IPS DF 6.9 (cell line): ENCODE results near the gene RALB.
"Not testable (repeated sequence)": the region's sequence is repeated elsewhere in the genome, so short reads cannot be mapped to it uniquely, and the experiment has no call there.

Source experiments
- DNase-seq: peaks from one replicate; pipeline ENCODE4 v3.0.0-alpha.2; 2013; ENCODE audit warnings: low read depth, low spot score
- H3K27ac ChIP-seq: one replicate; pipeline ENCODE4 v1.5.1; 2013; ENCODE audit warnings: low read length, control low read depth
- H3K27me3 ChIP-seq: 2 replicates; pipeline ENCODE4 v1.6.1; 2013; ENCODE audit warnings: mild to moderate bottlenecking, low read length; ENCODE audit not compliant: control insufficient read depth, insufficient read depth
- H3K36me3 ChIP-seq: 2 replicates; pipeline ENCODE4 v1.6.1; 2013; ENCODE audit warnings: low read length; ENCODE audit not compliant: control insufficient read depth, insufficient read depth
- H3K4me1 ChIP-seq: 2 replicates; pipeline ENCODE4 v1.6.1; 2013; ENCODE audit warnings: low read length; ENCODE audit not compliant: control insufficient read depth, insufficient read depth
- H3K4me3 ChIP-seq: 2 replicates; pipeline ENCODE4 v1.5.1; 2013; ENCODE audit warnings: mild to moderate bottlenecking, low read length
- H3K9me3 ChIP-seq: 2 replicates; pipeline ENCODE4 v1.6.1; 2013; ENCODE audit warnings: low read length, inconsistent platforms; ENCODE audit not compliant: control insufficient read depth, insufficient read depth
- WGBS: extraction: QIAGEN DNeasy Blood & Tissue Kit; methylation state at CpG from one replicate; pipeline ENCODE4 v1.1.7; 2013; ENCODE audit warnings: mixed read lengths, missing lambda C conversion rate; ENCODE audit not compliant: insufficient read length, insufficient coverage; 5-methylcytosine and 5-hydroxymethylcytosine counted together

The RALB gene

DNA sequence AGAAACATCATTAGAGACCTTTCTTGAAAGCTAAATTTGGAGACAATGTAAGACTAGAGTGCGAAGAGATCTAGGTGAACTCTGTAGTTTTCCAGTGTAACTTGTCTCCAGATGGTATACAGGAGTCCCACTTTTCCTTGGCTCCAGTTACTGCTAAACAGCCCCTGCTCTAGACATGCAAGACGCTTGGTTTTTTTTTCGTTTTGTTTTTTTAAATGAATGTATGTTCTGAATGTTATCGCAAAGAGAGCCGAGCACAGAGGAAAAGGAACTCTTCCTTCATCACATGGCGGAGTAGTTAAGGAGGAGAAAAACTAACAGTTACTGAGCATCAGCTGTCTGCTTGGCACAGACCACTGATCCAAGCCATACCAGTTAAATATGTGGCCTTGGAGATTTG is 2.4 kb downstream of the RALB start:
- DNase-seq, result no peak
- no peak overlapping the region for H3K4me3 ChIP-seq
- no peaks in the 10 kb centered on the region for H3K9me3 ChIP-seq
- 0 out of 2 replicates have a peak, but pooled peaks cover 2% of the 10 kb centered on the region for H3K4me1 ChIP-seq
- H3K27ac ChIP-seq, result no peak overlapping the region
- H3K36me3 ChIP-seq, result no peaks in the 10 kb centered on the region
- WGBS, result no CpG with 5 or more reads among the region's 6 CpGs
- peaks cover 10% of the 10 kb centered on the region; the same call in 1 of the 2 replicates for H3K27me3 ChIP-seq

DNA sequence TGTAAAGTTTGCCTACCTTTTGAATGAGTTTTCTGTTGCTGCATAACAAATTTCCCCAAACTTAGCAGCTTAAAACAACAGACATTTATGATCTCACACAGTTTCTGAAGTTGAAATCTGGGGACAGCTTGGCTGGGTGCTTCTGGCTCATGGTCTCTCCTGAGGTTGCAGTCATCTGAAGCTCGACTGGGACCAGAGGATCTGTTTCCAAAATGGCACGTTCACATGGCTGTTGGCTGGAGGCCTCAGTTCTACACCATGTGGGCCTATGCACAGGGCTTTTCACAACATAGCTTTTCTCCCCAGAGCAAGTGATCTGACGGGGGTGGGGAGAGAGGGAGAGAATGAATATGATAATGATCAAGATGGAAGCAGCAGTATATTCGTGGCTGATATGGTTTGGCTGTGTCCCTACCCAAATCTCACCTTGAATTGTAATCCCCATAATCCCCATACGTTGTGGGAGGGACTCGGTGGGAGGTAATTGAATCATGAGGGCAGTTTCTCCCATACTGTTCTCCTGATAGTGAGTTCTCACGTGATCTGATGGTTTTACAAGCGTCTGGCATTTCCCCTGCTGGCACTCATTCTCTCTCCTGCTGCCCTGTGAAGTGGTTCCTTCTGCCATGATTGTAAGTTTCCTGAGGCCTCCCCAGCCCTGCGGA is 3.5 kb downstream of the RALB start:
- H3K4me1 ChIP-seq, result 0 out of 2 replicates have a peak, but pooled peaks cover 2% of the 10 kb centered on the region
- no peaks in the 10 kb centered on the region for H3K9me3 ChIP-seq
- H3K4me3 ChIP-seq, result no peak overlapping the region
- DNase-seq, result no peak
- H3K27me3 ChIP-seq, result peaks cover 8% of the 10 kb centered on the region; the same call in 1 of the 2 replicates
- no CpG with 5 or more reads among the region's 9 CpGs for WGBS
- H3K36me3 ChIP-seq, result no peaks in the 10 kb centered on the region
- H3K27ac ChIP-seq, result no peak overlapping the region

DNA sequence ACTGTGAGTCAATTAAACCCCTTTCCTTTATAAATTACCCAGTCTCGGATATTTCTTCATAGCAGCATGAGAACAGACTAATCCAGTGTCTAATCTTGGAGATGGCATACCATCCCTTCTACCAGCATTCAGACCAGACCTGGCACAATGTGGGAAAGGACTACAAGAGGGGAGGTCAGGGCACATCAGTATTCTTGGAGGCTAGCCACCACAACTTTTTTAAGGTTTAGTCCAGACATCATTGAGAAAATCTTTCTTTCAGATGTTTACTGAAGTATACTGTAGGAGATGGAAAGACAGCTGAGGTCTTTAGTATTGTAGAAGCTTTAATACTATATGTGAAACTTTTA is 4.0 kb downstream of the RALB start:
- peaks cover 5% of the 10 kb centered on the region; the same call in 1 of the 2 replicates for H3K27me3 ChIP-seq
- H3K9me3 ChIP-seq, result no peaks in the 10 kb centered on the region
- no peak for DNase-seq
- no CpG with 5 or more reads among the region's 1 CpG for WGBS
- no peaks in the 10 kb centered on the region for H3K36me3 ChIP-seq
- H3K4me3 ChIP-seq, result no peak overlapping the region
- no peak overlapping the region for H3K27ac ChIP-seq
- 0 out of 2 replicates have a peak, but pooled peaks cover 2% of the 10 kb centered on the region for H3K4me1 ChIP-seq

DNA sequence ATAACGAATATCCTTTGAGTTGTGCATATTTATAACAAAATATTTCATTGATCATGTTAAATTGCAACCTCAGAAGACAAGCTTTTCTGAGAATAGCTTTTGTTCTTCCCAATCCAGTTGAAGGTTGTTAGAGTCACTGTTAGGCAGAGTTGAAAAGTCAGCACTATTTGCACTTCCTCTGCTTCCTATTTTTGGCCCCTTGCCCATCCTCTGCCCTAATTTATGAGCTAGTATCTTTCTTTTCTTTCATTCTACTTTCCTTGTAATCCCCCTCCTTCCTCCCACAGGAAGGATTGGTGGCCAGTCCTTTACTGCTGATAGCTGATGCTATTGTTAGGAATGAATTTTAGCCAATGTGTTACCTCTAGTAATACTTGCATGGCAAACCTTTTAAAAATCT is 4.9 kb downstream of the RALB start:
- DNase-seq, result no peak
- WGBS, result no CpG with 5 or more reads among the region's 1 CpG
- H3K4me1 ChIP-seq, result 0 out of 2 replicates have a peak, but pooled peaks cover 2% of the 10 kb centered on the region
- H3K27ac ChIP-seq, result no peak overlapping the region
- no peak overlapping the region for H3K4me3 ChIP-seq
- no peaks in the 10 kb centered on the region for H3K36me3 ChIP-seq
- peaks cover 5% of the 10 kb centered on the region; the same call in 1 of the 2 replicates for H3K27me3 ChIP-seq
- no peaks in the 10 kb centered on the region for H3K9me3 ChIP-seq

DNA sequence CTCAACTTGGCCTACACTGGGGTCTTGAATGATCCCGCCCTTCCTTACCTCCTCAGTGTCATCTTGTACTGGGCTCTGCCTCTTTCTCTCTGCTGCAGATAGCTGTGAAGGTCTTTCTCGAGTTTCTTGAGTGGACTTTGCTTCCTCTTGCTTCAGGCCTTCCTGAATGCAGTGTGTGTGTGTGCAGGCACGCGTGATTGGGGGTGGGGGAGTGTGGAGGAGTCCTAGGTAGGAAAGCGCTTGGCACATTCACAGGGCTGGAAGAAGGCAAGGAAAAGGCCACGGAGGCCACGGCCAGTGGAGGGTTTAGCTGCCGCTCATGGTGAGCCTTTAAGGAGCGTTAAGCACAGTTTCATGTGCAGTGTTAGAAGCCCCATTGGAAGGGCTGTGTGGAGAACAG is 5.5 kb downstream of the RALB start:
- H3K4me3 ChIP-seq, result no peak overlapping the region
- no peak for DNase-seq

DNA sequence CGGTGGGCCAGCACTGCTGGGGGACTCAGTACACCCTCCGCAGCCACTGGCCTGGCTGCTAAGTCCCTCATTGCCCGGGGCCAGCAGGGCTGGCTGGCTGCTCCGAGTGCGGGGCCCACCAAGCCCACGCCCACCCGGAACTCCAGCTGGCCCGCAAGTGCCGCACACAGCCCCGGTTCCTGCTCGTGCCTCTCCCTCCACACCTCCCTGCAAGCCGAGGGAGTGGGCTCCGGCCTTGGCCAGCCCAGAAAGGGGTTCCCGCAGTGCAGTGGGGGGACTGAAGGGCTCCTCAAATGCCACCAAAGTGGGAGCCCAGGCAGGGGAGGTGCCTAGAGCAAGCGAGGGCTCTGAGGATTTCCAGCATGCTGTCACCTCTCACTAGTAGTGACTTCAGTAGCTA is 7.3 kb downstream of the RALB start:
- H3K4me1 ChIP-seq, H3K4me3 ChIP-seq, H3K36me3 ChIP-seq, H3K27ac ChIP-seq, DNase-seq, H3K9me3 ChIP-seq, H3K27me3 ChIP-seq: not testable (repeated sequence)
- WGBS, result no CpG with 5 or more reads among the region's 15 CpGs

More for the DNA sequence above, 5.5 kb downstream of the RALB start:
- H3K9me3 ChIP-seq, result no peaks in the 10 kb centered on the region
- H3K27me3 ChIP-seq, result peaks cover 5% of the 10 kb centered on the region; the same call in 1 of the 2 replicates
- no peak overlapping the region for H3K27ac ChIP-seq
- no peaks in the 10 kb centered on the region for H3K36me3 ChIP-seq
- WGBS, result no CpG with 5 or more reads among the region's 9 CpGs
- H3K4me1 ChIP-seq, result 0 out of 2 replicates have a peak, but pooled peaks cover 2% of the 10 kb centered on the region

DNA sequence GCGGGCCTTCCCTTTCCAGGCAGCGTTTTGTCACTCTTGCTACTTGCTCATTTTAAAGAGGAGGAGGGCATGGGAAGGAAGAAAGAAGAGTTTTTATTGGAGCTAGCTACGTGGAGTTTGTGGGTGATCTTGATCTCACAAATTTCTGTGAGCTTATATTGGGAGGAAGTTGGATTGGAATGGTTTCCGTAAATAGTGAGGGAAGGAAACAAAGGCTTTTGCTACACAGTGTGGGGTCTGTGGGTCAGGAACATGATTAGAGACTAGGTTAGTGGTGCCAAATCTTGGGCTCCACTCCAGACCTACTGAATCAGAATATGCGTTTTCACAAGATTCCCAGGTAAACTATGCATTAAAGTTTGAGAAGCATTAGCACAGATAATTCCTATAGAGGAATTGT is 8.1 kb downstream of the RALB start:
- WGBS, result 100% methylated on average over 1 of the region's 5 CpGs
- Histone ChIP-seq H3K9me3 (no peaks in the 10 kb centered on the region), H3K36me3 (no peaks in the 10 kb centered on the region), H3K4me1 (no peaks in the 10 kb centered on the region; the same call in 1 of the 2 replicates), H3K27ac (no peak overlapping the region), H3K4me3 (no peak overlapping the region), H3K27me3 (no peaks in the 10 kb centered on the region)
- no peak for DNase-seq

DNA sequence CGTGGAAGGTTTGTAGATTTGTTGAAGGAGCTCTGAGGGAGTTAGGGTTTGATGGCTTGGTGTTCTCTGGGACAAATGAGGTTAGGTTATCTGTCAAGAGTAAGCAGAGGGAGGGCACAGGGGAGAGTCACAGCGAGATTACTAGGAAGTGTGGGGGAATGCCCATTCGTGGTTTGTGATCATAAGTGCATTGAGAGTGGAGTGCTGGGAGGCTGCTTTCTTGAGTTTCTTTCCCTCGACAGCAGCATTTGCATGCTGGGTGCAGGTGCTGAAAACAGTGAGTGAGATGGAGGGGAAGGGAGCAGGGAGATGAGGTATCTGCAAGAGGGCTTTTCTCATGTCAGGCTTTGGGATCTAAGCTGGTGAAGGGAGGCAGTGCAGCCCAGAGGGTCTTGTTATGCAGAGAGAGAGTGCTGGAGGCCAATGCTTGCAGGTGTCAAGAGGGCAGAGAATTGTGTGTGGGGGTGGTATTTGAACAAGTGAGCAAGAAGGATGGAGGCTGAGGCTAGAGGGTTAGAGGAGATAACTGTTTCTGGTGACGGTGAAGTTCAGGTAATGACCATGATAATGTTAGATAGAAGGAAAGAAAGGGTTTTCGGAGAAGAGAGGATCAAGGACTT is 8.8 kb downstream of the RALB start:
- no peak for DNase-seq
- Histone ChIP-seq H3K9me3 (no peaks in the 10 kb centered on the region), H3K4me1 (no peaks in the 10 kb centered on the region; the same call in 1 of the 2 replicates), H3K4me3 (no peak overlapping the region), H3K27ac (no peak overlapping the region), H3K27me3 (no peaks in the 10 kb centered on the region), H3K36me3 (no peaks in the 10 kb centered on the region)
- WGBS, result no CpG with 5 or more reads among the region's 6 CpGs

DNA sequence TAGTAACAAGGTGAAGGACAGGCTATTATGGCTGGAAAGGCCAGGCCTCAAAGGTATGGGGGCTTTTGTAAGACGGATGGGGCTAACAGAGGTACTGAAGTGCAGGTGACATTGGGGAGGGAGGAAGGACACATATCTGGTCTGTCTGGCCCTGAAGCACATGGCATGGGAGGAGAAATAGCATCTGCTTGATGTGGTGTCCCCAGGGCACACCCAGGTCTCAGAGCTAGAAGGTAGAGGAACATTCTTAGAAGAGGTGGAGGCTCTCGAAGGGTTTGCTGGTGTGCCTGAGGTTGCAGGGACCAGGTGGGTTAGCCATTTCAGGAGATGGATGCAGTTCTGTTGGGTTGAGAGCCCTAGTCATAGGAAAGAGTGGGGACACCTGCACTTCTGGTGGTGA is 9.5 kb downstream of the RALB start:
- Histone ChIP-seq H3K9me3 (no peaks in the 10 kb centered on the region), H3K4me1 (no peaks in the 10 kb centered on the region; the same call in 1 of the 2 replicates), H3K27me3 (no peaks in the 10 kb centered on the region), H3K4me3 (no peak overlapping the region), H3K27ac (no peak overlapping the region), H3K36me3 (no peaks in the 10 kb centered on the region)
- WGBS, result no CpG with 5 or more reads among the region's 2 CpGs
- DNase-seq, result no peak

DNA sequence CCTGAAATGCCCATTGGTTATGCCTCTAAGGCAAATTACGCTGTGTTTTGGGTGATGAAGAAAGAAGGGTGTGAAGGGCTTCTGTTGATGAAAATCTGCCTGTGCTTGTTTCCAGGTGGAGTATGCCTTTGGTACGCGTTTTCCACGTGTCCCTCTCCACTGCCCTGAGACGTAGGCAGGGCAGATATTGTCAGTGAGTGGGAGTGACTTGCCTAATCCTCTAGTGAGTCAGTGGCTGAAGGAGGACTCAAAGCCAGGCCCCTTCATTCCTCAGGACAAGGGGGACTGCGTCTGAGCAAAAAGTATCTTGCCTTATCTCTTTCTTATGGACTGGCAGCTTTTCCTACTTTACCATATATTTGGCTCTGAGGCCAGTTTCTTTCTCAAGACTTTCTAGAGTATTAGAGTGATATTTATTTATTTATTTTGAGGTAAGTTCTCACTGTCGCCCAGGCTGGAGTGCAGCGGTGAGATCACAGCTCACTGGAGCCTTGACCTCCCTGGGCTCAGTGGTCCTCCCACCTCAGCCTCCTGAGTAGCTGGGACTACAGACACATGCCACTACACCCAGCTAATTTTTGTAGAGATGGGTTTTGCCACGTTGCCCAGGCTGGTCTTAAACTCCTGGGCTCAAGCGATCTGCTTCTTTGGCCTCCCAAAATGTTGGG is 10.2 kb downstream of the RALB start:
- Histone ChIP-seq H3K9me3 (no peaks in the 10 kb centered on the region), H3K36me3 (no peaks in the 10 kb centered on the region), H3K27me3 (no peaks in the 10 kb centered on the region), H3K4me1 (no peaks in the 10 kb centered on the region; the same call in 1 of the 2 replicates), H3K4me3 (no peak overlapping the region), H3K27ac (no peak overlapping the region)
- DNase-seq, result no peak
- WGBS, result no CpG with 5 or more reads among the region's 10 CpGs
